Epithelial cell of esophagus (primary cell): Measurements from ENCODE around the gene NEURL4.
"Not testable (repeated sequence)": the region's sequence is repeated elsewhere in the genome, so short reads cannot be mapped to it uniquely, and the experiment has no call there.

Experiments used
- DNase-seq: peaks from one replicate; pipeline ENCODE4 v3.0.0; 2010; ENCODE audit warnings: low read depth
- H3K4me3 ChIP-seq: 2 replicates; pipeline ENCODE4 v1.5.1; 2011; ENCODE audit warnings: mild to moderate bottlenecking, low read length, control low read depth
- TF ChIP-seq, protein P1 (sequence below): IDR thresholded peaks from 2 replicates; pipeline ENCODE4 v1.5.1; 2011; ENCODE audit warnings: low read depth, mild to moderate bottlenecking, low read length, control low read depth, inconsistent platforms; ENCODE audit not compliant: insufficient read depth; ENCODE audit errors: missing control alignments

Gene NEURL4

DNA sequence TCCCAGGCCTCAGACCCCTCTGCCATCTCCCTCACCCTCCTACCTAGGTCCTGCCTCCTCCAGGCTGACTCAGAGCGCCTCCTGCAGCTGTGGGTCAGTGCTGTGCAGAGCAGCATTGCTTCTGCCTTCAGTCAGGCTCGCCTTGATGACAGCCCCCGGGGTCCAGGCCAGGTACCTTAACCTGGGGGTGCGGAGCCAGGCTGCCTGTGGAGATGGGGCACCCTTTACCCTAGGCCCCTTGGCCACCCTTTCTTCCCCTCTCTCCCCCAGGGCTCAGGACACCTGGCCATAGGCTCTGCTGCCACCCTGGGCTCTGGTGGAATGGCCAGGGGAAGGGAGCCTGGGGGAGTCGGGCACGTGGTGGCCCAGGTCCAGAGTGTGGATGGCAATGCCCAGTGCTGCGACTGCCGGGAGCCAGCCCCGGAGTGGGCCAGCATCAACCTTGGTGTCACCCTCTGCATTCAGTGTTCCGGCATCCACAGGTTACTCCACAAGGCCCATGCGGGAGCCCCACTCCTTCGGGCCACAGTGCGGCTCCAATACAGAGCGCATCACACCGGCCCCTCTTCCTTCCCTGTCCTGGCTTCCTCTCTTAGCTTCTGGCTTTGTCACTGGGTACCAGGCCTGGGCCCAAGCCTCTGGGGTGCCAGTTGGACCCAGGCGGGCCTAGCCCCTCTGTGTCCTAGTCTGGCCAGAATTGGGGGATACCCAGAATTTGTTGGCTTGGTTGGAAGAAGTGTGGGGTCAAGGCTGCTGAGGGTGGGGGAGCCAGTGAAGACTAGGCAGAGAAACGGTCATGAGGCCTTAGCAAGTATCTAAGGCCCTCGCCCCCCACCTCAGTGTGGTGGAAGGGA, 17.9 kb upstream of the NEURL4 start:
- no peak overlapping the region for H3K4me3 ChIP-seq
- DNase-seq, result no peak
- TF ChIP-seq, protein P1, sequence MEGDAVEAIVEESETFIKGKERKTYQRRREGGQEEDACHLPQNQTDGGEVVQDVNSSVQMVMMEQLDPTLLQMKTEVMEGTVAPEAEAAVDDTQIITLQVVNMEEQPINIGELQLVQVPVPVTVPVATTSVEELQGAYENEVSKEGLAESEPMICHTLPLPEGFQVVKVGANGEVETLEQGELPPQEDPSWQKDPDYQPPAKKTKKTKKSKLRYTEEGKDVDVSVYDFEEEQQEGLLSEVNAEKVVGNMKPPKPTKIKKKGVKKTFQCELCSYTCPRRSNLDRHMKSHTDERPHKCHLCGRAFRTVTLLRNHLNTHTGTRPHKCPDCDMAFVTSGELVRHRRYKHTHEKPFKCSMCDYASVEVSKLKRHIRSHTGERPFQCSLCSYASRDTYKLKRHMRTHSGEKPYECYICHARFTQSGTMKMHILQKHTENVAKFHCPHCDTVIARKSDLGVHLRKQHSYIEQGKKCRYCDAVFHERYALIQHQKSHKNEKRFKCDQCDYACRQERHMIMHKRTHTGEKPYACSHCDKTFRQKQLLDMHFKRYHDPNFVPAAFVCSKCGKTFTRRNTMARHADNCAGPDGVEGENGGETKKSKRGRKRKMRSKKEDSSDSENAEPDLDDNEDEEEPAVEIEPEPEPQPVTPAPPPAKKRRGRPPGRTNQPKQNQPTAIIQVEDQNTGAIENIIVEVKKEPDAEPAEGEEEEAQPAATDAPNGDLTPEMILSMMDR, result no peak

DNA sequence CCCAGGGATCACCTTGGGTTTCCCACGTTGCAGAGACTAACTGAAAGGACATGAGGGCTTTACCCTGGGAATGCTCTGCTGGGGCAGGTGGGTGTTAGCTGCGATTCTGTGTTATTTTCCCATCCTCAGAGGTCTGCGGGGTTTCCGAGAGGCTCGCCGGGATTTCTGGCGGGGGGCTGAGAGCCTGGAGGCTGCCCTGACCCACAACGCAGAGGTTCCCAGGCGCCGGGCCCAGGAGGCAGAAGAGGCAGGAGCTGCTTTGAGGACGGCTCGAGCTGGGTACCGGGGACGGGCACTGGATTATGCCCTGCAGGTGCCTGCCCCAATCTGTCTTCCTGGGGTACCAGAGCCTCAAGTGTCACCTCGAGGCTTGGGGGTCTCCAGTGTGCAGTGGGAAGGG, 14.1 kb upstream of the NEURL4 start:
- H3K4me3 ChIP-seq, result no peak overlapping the region
- TF ChIP-seq, protein P1, result no peak
- DNase-seq, result no peak

DNA sequence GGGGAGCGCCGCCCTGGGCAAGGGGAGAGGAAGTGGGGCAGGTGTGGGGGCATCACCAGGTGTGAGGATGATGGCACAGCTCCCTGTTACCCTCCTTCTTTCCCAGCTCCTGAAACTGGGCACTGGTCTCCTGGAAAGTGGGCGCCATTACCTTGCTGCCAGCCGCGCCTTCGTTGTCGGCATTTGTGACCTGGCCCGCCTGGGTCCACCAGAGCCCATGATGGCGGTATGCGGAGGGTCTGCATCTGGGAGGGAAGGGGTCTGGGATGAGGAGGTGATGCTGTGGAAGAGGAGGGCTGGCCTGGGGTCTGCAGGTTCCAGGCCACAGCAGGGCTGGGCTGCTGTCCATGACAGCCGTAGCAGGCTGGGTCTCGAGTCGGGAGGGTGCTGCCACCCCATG, 12.7 kb upstream of the NEURL4 start:
- no peak overlapping the region for H3K4me3 ChIP-seq
- TF ChIP-seq, protein P1, result no peak
- no peak for DNase-seq

DNA sequence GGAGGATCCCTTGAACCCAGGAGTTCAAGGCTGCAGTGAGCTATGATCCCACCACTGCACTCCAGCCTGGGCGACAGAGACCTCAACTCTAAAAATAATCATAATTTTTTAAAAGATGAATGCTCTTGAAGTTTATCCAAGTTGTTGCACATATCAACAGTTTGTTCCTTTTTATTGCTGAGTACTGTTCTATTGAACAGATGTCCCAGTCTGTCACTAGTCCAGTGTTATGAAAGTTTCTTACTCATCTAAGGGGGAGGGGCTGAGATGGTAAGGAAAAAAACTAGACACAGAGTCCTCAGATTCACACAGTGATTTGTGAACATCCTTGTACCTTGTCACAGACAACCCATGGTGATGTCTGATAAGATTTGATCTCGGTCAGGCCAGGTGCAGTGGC, 11.0 kb upstream of the NEURL4 start:
- H3K4me3 ChIP-seq, result no peak overlapping the region

DNA sequence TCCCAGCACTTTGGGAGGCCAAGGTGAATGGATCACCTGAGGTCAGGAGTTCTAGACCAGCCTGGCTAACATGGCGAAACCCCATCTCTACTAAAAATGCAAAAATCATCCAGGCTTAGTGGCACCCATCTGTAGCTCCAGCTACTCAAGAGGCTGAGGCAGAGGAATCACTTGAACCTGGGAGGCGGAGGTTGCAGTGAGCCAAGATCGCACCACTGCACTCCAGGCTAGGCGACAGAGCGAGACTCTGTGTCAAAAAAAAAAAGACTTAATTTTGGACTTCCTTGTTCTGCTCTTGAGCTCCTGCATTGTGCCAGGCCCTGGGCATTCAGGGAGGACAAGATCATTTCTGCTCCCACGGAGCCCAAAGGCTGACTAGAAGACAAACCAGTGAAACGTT, 8.5 kb upstream of the NEURL4 start:
- H3K4me3 ChIP-seq, DNase-seq: not testable (repeated sequence)

More for the DNA sequence above, 11.0 kb upstream of the NEURL4 start:
- DNase-seq, result peak; percentile 33
- TF ChIP-seq, protein P1, result no peak

DNA sequence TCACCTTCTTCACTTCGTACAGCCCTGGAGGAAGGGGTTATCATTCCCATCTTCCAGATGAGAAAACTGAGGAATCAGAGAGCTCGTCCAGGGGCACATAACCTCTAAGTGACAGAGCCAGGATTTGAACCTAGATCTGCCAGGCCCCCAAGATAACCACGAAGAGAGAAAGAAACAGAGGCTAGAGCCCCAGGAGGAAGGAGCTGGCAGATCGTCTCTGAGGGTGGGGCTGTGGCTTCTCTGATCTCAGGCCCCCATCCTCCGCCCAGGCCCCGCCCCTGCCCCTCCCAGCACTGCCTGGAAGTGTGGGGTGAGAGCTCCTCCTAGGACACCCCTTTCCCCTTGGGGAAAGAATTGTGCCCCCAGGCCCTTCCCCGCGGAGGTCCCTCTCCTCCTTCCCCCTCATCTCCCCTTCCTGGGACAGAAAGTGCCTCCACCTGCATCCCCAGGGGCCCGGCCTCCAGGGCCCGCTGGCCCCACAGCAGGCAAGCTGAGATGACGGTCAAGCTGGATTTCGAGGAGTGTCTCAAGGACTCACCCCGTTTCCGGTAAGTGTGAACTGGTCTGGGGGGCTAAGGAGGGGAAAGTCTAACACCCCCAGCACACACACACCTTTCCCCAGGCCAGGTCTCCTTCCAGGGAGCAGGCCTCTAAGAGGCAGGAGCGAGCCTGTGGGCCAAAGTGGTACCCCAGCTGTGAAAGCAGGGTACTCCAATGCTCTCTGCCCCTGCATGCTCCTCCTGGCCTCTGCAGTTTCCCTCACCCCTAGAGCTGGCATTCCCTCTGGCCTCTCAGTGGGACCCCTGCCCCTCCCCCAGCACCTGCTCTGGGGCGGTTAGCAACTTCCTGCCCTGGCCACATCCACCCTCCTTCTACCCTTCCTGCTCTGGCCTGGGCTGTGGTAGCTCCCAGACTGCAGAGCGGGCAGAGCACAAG, 7.4 kb upstream of the NEURL4 start, which contains the start of gene ACAP1:
Gene ACAP1, plus strand, starts transcription at position 290 of the 936 bp plus-strand sequence. Its CDS starts 206 bp downstream, at position 496.
- DNase-seq, result no peak
- TF ChIP-seq, protein P1, result no peak
- H3K4me3 ChIP-seq, result no peak within 1 kb of the TSS

DNA sequence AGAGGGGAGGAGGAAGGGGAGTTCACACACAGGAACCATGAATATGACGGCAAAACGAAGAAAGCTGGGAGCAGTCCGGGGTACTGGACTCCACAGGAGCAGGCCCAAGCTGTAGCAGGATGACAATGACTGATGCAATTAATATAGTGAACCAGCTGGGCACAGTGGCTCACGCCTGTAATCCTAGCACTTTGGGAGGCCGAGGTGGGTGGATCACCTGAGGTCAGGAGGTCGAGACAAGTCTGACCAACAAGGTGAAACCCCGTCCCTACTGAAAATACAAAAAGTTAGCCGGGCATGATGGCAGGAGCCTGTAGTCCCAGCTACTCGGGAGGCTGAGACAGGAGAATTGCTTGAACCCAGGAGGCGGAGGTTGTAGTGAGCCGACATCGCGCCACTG, 6.6 kb upstream of the NEURL4 start:
- not testable (repeated sequence) for H3K4me3 ChIP-seq, DNase-seq
